Measurements from ENCODE around the gene USP20. TPM values are rescaled to one million over a fixed set of nuclear protein-coding genes. Genes with fewer than 3 reads are reported as not detected.
A peak's percentile ranks its signal among the peaks of the same experiment; 100 is the strongest.
"Not testable (repeated sequence)": the region's sequence is repeated elsewhere in the genome, so short reads cannot be mapped to it uniquely, and the experiment has no call there.

The USP20 gene
- total and polyA plus RNA-seq, 4 experiments from 2014 or later: 36.5 to 132 (median 89.6) TPM

GRCh38 chr9:129887334-129888292 is 52.4 kb downstream of the USP20 start:
- Histone ChIP-seq H3K4me1 (ENCODE audit: insufficient read depth, low read length) (peaks cover 84% of the 10 kb centered on the region), H3K4me3 (ENCODE audit: low read length in 2 of 2) (peak overlapping the region; percentile 78 to 80), H3K9me3 (ENCODE audit: control insufficient read depth in 1 of 2, low read length in 2 of 2) (no peaks in the 10 kb centered on the region), H3K36me3 (ENCODE audit: insufficient read depth, low read length) (peaks cover under 1% of the 10 kb centered on the region), H3K27ac (ENCODE audit: low read depth, low read length) (peak overlapping the region; percentile 98), H3K27me3 (ENCODE audit: insufficient read depth, low read length) (no peaks in the 10 kb centered on the region)
- intact Hi-C loops (cut with micrococcal nuclease): loop anchor here (1.0 to 5.0 kb wide), 4 partner anchors 45 to 349 kb away; no protein-coding TSS in a partner anchor
- H3K4me3 Mint-ChIP-seq: peak overlapping the region; percentile 90 to 98 (median 94)
- H3K4me1 Mint-ChIP-seq: peaks cover 44 to 92% (median 65%) of the 10 kb centered on the region in 4 donors
- peak overlapping the region; percentile 99 to 100 (median 100) for H3K27ac Mint-ChIP-seq
- no peaks in the 10 kb centered on the region for H3K27me3 Mint-ChIP-seq
- CTCF ChIA-PET (ENCODE audit: partially characterized antibody): interaction anchor here (0.9 to 4.0 kb wide), 25 partner anchors 8 to 356 kb away, joined by 3 to 41 read pairs (median 4); partner anchors contain the start of genes C9orf78, FNBP1 and USP20
- peaks cover 0 to 10% (median 0%) of the 10 kb centered on the region in 8 donors for H3K9me3 Mint-ChIP-seq
- H3K36me3 Mint-ChIP-seq: peaks cover 13 to 46% of the 10 kb centered on the region in 2 donors
- POLR2A ChIA-PET (ENCODE audit: partially characterized antibody): interaction anchor here (0.7 to 18.1 kb wide), 49 partner anchors 7 to 1069 kb away, joined by 3 to 423 read pairs (median 6); partner anchors contain the start of genes C9orf78, ENDOG, FNBP1 and GPR107
- DNase-seq: peak; percentile 86 to 94 (median 87)

DNA sequence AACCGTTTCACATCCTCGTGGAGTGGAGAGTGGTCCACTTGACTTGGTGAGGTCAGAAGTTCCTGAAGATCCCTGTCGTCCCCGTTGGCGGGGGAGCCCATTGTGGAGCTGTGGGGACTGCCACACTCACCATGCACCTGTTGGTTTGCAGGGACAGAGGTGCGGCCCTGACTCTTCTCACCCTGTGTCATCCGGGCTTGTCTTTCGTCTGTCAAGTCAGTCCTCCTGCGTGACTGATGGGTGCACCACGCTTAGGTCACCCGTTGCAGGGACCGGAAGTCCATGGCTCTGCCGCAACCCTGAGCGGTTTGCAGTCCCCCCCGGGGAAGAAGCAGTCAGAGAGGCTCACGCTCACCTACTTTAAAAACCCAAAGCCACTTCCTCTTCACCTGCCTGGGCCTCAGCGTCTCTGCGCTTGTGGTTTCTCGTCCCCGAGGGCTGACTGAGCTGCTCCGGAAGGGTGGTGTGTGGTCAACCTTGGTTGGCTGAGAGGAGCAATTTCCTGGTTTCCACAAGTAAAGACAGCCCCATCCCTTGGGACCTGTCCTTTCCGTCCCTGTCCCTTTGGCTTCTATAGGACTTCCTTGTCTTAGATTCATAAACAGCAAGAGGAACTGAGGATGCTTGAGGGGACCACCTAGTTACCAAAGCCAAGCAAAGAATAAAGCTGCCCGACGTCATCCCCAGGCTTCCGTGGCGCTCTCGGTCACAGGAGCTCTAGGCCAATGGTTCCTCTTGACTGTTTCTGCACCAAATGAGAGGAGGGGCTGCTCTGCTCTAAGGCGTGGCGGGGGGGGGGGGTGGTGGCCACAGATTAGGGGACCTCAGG is 53.2 kb downstream of the USP20 start:
- H3K27ac Mint-ChIP-seq: peak overlapping the region; percentile 99 to 100 (median 100)
- peak overlapping the region; percentile 90 to 98 (median 94) for H3K4me3 Mint-ChIP-seq
- Histone ChIP-seq H3K9me3 (ENCODE audit: control insufficient read depth in 1 of 2, low read length in 2 of 2) (no peaks in the 10 kb centered on the region), H3K36me3 (ENCODE audit: insufficient read depth, low read length) (no peaks in the 10 kb centered on the region), H3K27ac (ENCODE audit: low read depth, low read length) (peak overlapping the region; percentile 98), H3K4me3 (ENCODE audit: low read length in 2 of 2) (peak overlapping the region; percentile 78 to 80), H3K4me1 (ENCODE audit: insufficient read depth, low read length) (peaks cover 89% of the 10 kb centered on the region), H3K27me3 (ENCODE audit: insufficient read depth, low read length) (no peaks in the 10 kb centered on the region)
- ChIA-PET CTCF (ENCODE audit: partially characterized antibody) (interaction anchor here (1.2 to 4.0 kb wide), 5 partner anchors 16 to 355 kb away, joined by 4 to 31 read pairs (median 5); no protein-coding TSS in a partner anchor), POLR2A (ENCODE audit: partially characterized antibody) (interaction anchor here (0.8 to 18.1 kb wide), 36 partner anchors 9 to 1070 kb away, joined by 3 to 423 read pairs (median 8); partner anchors contain the start of genes C9orf78, ENDOG, FNBP1 and GPR107)
- peak; percentile 95 to 97 (median 97) for DNase-seq
- peaks cover 13 to 50% of the 10 kb centered on the region in 2 donors for H3K36me3 Mint-ChIP-seq
- peaks cover 47 to 98% (median 69%) of the 10 kb centered on the region in 4 donors for H3K4me1 Mint-ChIP-seq
- H3K27me3 Mint-ChIP-seq: no peaks in the 10 kb centered on the region
- H3K9me3 Mint-ChIP-seq: peaks cover 0 to 10% (median 0%) of the 10 kb centered on the region in 8 donors
- intact Hi-C loops (cut with micrococcal nuclease): loop anchor here (1.0 to 5.0 kb wide), 3 partner anchors 44 to 240 kb away; no protein-coding TSS in a partner anchor

DNA sequence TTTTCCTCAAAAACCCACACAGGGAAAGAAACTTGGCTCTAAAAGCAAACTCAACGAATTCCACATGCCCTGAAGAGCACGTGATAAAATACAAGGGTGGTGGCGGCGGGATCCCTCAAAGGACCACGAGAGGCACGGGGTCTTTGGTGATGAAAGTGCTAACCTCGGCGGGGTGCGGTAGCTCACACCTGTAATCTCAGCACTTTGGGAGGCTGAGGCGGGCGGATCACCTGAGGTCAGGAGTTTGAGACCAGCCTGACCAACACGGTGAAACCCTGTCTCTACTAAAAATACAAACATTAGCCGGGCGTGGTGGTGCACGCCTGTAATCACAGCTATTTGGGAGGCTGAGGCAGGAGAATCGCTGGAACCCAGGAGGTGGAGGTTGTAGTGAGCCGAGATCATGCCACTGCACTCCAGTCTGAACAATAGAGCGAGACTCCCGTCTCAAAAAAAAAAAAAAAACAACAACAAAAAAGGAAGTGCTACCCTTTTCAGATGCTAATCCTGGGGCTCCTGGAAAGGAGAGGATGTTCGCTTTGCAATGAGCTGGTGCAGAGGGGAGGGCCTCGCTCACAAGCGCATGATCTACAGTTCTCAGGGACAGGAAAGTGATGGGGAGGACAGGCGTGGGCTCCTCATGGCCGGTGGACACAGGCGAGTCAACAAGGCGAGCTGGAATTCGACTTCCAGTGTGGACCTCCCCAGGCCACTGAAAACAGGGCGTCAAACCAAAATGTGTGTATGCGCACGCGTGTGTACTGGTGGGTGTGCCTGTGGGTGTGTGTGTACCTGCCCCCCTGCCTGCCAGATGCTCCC is 54.1 kb downstream of the USP20 start:
- ChIA-PET POLR2A (ENCODE audit: partially characterized antibody) (interaction anchor here (0.8 to 18.1 kb wide), 34 partner anchors 8 to 239 kb away, joined by 3 to 423 read pairs (median 8); partner anchors contain the start of genes C9orf78, FNBP1, GPR107 and USP20), CTCF (ENCODE audit: partially characterized antibody) (interaction anchor here (0.7 to 2.3 kb wide), 3 partner anchors 16 to 150 kb away, joined by 3 to 19 read pairs (median 4); no protein-coding TSS in a partner anchor)
- no peaks in the 10 kb centered on the region for H3K27me3 ChIP-seq (ENCODE audit: insufficient read depth, low read length)
- H3K4me3 ChIP-seq (ENCODE audit: low read length in 2 of 2): peak overlapping the region; percentile 12 to 80
- Mint-ChIP-seq H3K4me3 (peak overlapping the region; percentile 90 to 98 (median 94)), H3K36me3 (peaks cover 18 to 54% of the 10 kb centered on the region in 2 donors), H3K9me3 (peaks cover 0 to 10% (median 0%) of the 10 kb centered on the region in 8 donors), H3K27ac (peak overlapping the region; percentile 99 to 100 (median 100)), H3K27me3 (no peaks in the 10 kb centered on the region), H3K4me1 (peaks cover 48 to 98% (median 68%) of the 10 kb centered on the region in 4 donors)
- H3K36me3 ChIP-seq (ENCODE audit: insufficient read depth, low read length): no peaks in the 10 kb centered on the region
- DNase-seq: peak; percentile 40 to 71 (median 60)
- peaks cover 89% of the 10 kb centered on the region for H3K4me1 ChIP-seq (ENCODE audit: insufficient read depth, low read length)
- intact Hi-C loops (cut with micrococcal nuclease): loop anchor here (5.0 kb wide), 1 partner anchor 43 kb away; no protein-coding TSS in a partner anchor
- H3K9me3 ChIP-seq (ENCODE audit: control insufficient read depth in 1 of 2, low read length in 2 of 2): no peaks in the 10 kb centered on the region
- H3K27ac ChIP-seq (ENCODE audit: low read depth, low read length): peak overlapping the region; percentile 98

DNA sequence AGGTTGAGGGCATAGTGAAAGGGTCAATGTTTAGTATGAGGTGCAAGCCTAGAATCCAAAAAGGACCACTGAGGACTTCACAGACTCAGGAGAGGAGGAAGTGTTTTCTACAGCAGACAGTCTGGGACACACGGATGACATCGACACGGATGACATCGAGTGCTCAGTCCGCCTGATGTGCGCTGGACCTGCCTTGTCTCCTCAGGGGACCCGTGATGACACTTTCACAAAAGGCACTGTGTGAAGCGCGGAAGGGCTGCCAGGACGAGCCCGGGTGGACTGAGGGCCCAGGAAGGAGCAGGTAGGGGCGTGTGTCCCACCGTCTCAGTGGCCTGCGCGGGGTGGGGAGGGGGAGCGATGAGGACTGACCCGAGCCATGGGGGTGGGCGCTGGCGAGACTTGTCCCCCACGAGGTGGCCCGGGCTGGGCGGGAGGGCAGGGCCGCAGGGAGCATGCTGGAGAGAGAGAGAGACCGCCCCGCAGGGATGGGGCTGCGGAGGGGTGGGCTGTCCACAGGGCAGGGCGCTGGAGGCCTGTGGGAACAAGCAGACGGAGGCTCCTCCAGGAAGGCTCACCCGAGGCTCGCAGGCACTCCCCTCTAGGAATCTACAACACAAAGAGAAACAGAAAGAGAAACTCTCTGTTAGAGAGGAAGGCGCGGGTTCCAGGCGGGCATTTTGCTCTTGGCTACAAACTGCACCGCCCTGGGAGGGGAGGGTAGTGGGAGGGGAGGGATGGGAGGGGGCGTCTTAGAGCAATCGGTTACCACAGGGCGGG is 54.9 kb downstream of the USP20 start:
- ChIA-PET CTCF (ENCODE audit: partially characterized antibody) (interaction anchor here (0.6 to 2.3 kb wide), 3 partner anchors 51 to 209 kb away, joined by 3 to 19 read pairs (median 4); no protein-coding TSS in a partner anchor), POLR2A (ENCODE audit: partially characterized antibody) (interaction anchor here (0.8 to 18.1 kb wide), 21 partner anchors 8 to 238 kb away, joined by 3 to 423 read pairs (median 24); partner anchors contain the start of genes C9orf78, FNBP1, GPR107 and USP20)
- H3K36me3 Mint-ChIP-seq: peaks cover 22 to 54% of the 10 kb centered on the region in 2 donors
- intact Hi-C loops (cut with micrococcal nuclease): loop anchor here (5.0 kb wide), 1 partner anchor 42 kb away; no protein-coding TSS in a partner anchor
- Histone ChIP-seq H3K27me3 (ENCODE audit: insufficient read depth, low read length) (no peaks in the 10 kb centered on the region), H3K27ac (ENCODE audit: low read depth, low read length) (peak overlapping the region; percentile 98), H3K4me1 (ENCODE audit: insufficient read depth, low read length) (peaks cover 91% of the 10 kb centered on the region), H3K4me3 (ENCODE audit: low read length in 2 of 2) (peak overlapping the region; percentile 12 to 42), H3K9me3 (ENCODE audit: control insufficient read depth in 1 of 2, low read length in 2 of 2) (no peaks in the 10 kb centered on the region), H3K36me3 (ENCODE audit: insufficient read depth, low read length) (no peaks in the 10 kb centered on the region)
- peak; percentile 63 to 87 (median 71) for DNase-seq
- peak overlapping the region; percentile 99 to 100 (median 100) for H3K27ac Mint-ChIP-seq
- H3K4me1 Mint-ChIP-seq: peaks cover 50 to 98% (median 69%) of the 10 kb centered on the region in 4 donors
- H3K9me3 Mint-ChIP-seq: peaks cover 0 to 10% (median 0%) of the 10 kb centered on the region in 8 donors
- peak overlapping the region; percentile 87 to 98 (median 94) for H3K4me3 Mint-ChIP-seq
- no peaks in the 10 kb centered on the region for H3K27me3 Mint-ChIP-seq

DNA sequence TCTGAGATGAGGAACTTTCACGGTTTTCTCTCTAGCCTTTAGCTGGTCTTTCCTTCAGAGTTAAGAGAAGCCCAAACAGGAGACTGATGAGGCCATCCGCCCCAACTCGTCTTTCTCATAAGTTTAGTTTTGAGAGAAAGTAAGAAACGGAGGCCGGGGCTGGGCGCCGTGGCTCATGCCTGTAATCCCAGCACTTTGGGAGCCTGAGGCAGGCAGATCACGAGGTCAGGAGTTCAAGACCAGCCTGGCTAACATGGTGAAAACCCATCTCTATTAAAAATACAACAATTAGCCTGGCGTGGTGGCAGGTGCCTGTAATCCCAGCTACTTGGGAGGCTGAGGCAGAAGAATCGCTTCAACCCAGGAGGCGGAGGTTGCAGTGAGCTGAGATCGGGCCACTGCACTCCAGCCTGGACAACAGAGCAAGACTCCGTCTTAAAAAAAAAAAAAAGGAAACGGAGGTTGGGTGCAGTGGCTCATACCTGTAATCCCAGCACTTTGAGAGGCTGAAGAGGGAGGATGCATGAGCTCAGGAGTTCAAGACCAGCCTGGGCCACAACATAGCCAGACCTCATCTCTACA is 55.6 kb downstream of the USP20 start:
- H3K4me3 Mint-ChIP-seq: peak overlapping the region; percentile 87 to 98 (median 94)
- H3K36me3 Mint-ChIP-seq: peaks cover 28 to 58% of the 10 kb centered on the region in 2 donors
- H3K27ac ChIP-seq (ENCODE audit: low read depth, low read length): peak overlapping the region; percentile 98
- H3K27me3 Mint-ChIP-seq; DNase-seq; H3K36me3 ChIP-seq (ENCODE audit: insufficient read depth, low read length); intact Hi-C loops (cut with micrococcal nuclease); H3K27me3 ChIP-seq (ENCODE audit: insufficient read depth, low read length); H3K9me3 Mint-ChIP-seq; H3K9me3 ChIP-seq (ENCODE audit: control insufficient read depth in 1 of 2, low read length in 2 of 2): not testable (repeated sequence)
- H3K27ac Mint-ChIP-seq: peak overlapping the region; percentile 99 to 100 (median 100)
- H3K4me1 Mint-ChIP-seq: peaks cover 52 to 98% (median 76%) of the 10 kb centered on the region in 4 donors
- peak overlapping the region; percentile 8 to 42 for H3K4me3 ChIP-seq (ENCODE audit: low read length in 2 of 2)
- CTCF ChIA-PET (ENCODE audit: partially characterized antibody): interaction anchor here (0.6 kb wide), 1 partner anchor 209 kb away, joined by 4 read pairs; no protein-coding TSS in a partner anchor
- H3K4me1 ChIP-seq (ENCODE audit: insufficient read depth, low read length): peaks cover 93% of the 10 kb centered on the region
- POLR2A ChIA-PET (ENCODE audit: partially characterized antibody): interaction anchor here (0.9 to 18.1 kb wide), 11 partner anchors 13 to 163 kb away, joined by 3 to 423 read pairs (median 30); partner anchors contain the start of genes C9orf78, FNBP1, GPR107 and USP20

Data from CD4-positive, alpha-beta memory T cell (primary cell).